Adipocyte (in vitro differentiated cells): ENCODE data around the gene XRCC1.
A peak's percentile ranks its signal among the peaks of the same experiment; 100 is the strongest.
"Not testable (repeated sequence)": the region's sequence is repeated elsewhere in the genome, so short reads cannot be mapped to it uniquely, and the experiment has no call there.

ENCODE experiments used
- DNase-seq: peaks from one replicate; pipeline ENCODE4 v3.0.0-alpha.2; 2015; ENCODE audit warnings: low read depth
- H3K27me3 ChIP-seq: replicated peaks from 2 replicates; pipeline ENCODE4 v1.7.0; 2013; ENCODE audit warnings: mild to moderate bottlenecking, low read length, moderate library complexity; ENCODE audit not compliant: control insufficient read depth, insufficient read depth
- H3K36me3 ChIP-seq: 2 replicates; pipeline ENCODE4 v1.7.0; 2013; ENCODE audit warnings: low read length, mild to moderate bottlenecking, moderate library complexity; ENCODE audit not compliant: control insufficient read depth, insufficient read depth, severe bottlenecking
- H3K4me1 ChIP-seq: 2 replicates; pipeline ENCODE4 v1.7.0; 2013; ENCODE audit warnings: mild to moderate bottlenecking, low read length, moderate library complexity; ENCODE audit not compliant: control insufficient read depth, insufficient read depth
- H3K4me3 ChIP-seq: 2 replicates; pipeline ENCODE4 v1.7.0; 2013; ENCODE audit warnings: mild to moderate bottlenecking, low read length, moderate library complexity
- H3K9ac ChIP-seq: 2 replicates; pipeline ENCODE4 v1.7.0; 2013; ENCODE audit warnings: mild to moderate bottlenecking, low read length, moderate library complexity
- H3K9me3 ChIP-seq: 2 replicates; pipeline ENCODE4 v1.7.0; 2013; ENCODE audit warnings: mild to moderate bottlenecking, low read length, moderate library complexity; ENCODE audit not compliant: control insufficient read depth

The XRCC1 gene

DNA sequence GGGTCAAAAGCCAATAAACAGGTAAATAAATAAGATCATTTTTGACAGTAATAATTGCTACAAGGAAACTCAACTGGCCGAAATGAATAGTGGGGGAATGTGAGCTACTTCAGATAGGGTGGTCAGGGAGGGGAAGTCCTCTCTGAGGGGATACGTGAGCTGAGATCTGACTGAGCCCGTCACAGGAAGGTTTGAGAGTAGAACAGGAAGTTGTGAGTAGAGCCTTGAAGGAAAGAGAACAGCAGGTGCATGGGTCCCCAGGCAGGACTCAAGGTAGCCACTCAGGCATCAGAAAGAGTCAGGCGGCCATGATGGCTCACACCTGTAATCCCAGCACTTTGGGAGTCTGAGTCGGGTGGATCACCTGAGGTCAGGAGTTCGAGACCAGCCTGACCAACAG lies 14.4 kb upstream of the XRCC1 start:
- peak overlapping the region; percentile 15 for H3K9ac ChIP-seq
- H3K4me1 ChIP-seq: peaks cover 21% of the 10 kb centered on the region
- H3K9me3 ChIP-seq: no peaks in the 10 kb centered on the region
- DNase-seq: no peak
- no peak overlapping the region for H3K4me3 ChIP-seq
- peaks cover 41% of the 10 kb centered on the region for H3K36me3 ChIP-seq
- no peaks in the 10 kb centered on the region for H3K27me3 ChIP-seq

DNA sequence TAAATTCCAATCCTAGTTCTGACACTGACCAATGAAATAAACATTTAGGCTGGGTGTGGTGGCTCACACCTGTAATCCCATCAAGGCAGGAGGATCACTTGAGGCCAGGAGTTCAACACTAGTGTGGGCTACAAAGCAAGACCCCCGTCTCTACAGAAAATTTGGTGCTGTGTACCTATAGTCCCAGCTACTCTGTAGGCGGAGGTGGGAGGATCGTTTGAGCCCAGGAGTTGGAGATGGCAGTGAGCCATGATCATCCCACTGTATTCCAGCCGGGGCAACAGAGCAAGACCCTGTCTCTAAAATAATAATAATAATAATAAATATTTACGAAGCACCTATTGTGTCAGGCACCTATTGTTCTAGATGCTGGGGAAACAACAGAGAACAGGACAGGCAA lies 13.9 kb upstream of the XRCC1 start:
- H3K9me3 ChIP-seq: no peaks in the 10 kb centered on the region
- peaks cover 41% of the 10 kb centered on the region for H3K36me3 ChIP-seq
- no peak overlapping the region for H3K4me3 ChIP-seq
- H3K9ac ChIP-seq: no peak overlapping the region
- no peak for DNase-seq
- H3K4me1 ChIP-seq: peaks cover 18% of the 10 kb centered on the region
- no peaks in the 10 kb centered on the region for H3K27me3 ChIP-seq

DNA sequence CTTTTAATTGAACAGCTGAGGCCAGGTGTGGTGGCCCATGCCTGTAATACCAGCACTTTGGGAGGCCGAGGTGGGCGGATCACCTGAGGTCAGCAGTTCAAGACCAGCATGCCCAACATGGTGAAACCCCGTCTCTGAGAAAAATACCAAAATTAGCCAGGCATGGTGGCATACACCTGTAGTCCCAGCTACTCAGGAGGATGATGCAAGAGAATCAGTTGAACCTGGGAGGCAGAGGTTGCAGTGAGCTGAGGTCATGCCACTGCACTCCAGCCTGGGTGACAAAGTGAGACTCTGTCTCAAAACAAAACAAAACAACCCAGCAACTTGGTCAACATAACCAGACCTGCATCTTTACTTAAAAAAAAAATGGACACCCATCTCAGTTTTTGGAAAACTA lies 11.7 kb upstream of the XRCC1 start:
- H3K36me3 ChIP-seq: peaks cover 26% of the 10 kb centered on the region
- not testable (repeated sequence) for DNase-seq, H3K27me3 ChIP-seq, H3K4me3 ChIP-seq, H3K9ac ChIP-seq, H3K9me3 ChIP-seq
- H3K4me1 ChIP-seq: peaks cover 12% of the 10 kb centered on the region

DNA sequence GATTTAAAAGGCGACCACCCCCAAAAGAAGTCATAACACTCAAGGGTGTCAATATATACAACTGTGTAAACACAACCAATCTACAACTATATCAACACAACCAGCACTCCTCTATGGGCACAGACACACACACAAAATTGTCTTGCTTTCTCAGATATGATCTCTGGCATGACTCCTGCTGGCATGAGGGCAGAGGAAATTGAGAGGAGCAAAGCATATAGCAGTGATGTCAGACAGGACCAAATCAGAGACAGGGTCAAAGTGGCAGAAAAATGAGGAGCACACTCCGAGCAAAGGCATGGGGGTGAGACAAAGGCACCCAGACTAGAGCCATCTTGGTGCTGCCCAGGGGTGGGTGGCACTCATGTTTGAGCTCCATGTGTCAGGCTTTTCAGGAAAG lies 11.0 kb upstream of the XRCC1 start:
- Histone ChIP-seq H3K27me3 (no peaks in the 10 kb centered on the region), H3K36me3 (peaks cover 24% of the 10 kb centered on the region), H3K9me3 (no peaks in the 10 kb centered on the region), H3K4me3 (no peak overlapping the region), H3K4me1 (peaks cover 14% of the 10 kb centered on the region), H3K9ac (no peak overlapping the region)
- no peak for DNase-seq

DNA sequence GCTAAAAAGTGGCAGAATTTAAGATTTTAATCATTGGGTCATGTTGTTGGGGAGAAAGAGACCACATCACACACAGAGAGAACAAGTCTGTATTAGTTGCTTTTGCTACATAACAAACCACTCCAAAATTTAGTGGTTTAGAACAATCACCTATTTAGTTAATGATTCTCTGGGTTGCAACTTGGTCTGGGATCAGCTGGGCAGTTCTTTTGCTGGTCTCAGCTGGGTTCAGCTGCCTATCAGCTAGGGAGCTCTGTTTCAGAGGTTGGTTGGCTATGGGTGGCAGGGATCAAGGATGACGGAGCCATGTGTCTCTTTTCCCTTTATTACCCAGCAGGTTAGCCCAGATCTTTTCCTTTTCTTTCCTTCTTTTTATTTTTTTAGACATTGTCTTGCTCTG lies 9.2 kb upstream of the XRCC1 start:
- Histone ChIP-seq H3K9ac (no peak overlapping the region), H3K9me3 (no peaks in the 10 kb centered on the region), H3K27me3 (no peaks in the 10 kb centered on the region), H3K4me3 (no peak overlapping the region), H3K36me3 (peaks cover 15% of the 10 kb centered on the region), H3K4me1 (peaks cover 13% of the 10 kb centered on the region)
- no peak for DNase-seq

DNA sequence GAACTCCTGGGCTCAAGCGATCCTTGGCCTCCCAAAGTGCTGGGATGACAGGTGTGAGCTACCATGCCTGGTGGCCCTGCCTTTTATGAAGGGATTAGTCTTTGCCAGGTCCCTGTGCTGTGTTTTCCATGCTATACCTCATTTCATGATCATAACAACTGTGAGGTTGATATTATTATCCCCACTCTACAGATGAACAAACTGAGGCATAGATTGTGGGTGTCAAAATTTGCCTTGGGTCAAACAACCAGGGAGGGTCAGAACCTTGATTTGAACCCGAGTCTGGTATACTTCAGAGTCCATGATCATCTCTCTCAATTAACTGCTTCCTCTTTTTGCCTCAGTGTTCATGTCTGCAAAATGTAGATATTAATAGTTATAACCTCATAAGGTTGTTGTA lies 7.2 kb upstream of the XRCC1 start:
- DNase-seq: no peak
- no peaks in the 10 kb centered on the region for H3K27me3 ChIP-seq

DNA sequence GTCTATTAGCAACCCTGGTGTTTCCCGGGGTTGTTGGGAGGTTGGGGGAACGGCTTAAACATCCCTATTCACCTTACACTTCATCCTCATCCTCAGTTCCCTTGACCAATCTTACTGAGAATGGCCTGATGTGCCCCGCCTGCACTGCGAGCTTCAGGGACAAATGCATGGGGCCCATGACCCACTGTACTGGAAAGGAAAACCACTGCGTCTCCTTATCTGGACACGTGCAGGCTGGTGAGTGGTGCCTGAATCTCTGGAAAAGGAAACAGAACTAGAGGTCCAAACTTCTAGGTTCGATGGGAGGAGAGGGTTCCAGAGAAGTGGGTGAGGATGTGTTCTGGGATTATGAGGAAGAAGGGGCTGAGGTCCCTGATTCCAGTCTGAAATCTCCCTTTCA lies 6.1 kb upstream of the XRCC1 start:
- peaks cover 13% of the 10 kb centered on the region for H3K4me1 ChIP-seq
- H3K9me3 ChIP-seq: no peaks in the 10 kb centered on the region
- DNase-seq: no peak
- H3K36me3 ChIP-seq: peaks cover 5% of the 10 kb centered on the region
- H3K9ac ChIP-seq: peak overlapping the region; percentile 35
- H3K27me3 ChIP-seq: no peaks in the 10 kb centered on the region
- H3K4me3 ChIP-seq: peak overlapping the region; percentile 83

More for the DNA sequence above, 7.2 kb upstream of the XRCC1 start:
- Histone ChIP-seq H3K4me3 (no peak overlapping the region), H3K36me3 (peaks cover 8% of the 10 kb centered on the region), H3K9me3 (no peaks in the 10 kb centered on the region), H3K9ac (no peak overlapping the region), H3K4me1 (peaks cover 13% of the 10 kb centered on the region)

DNA sequence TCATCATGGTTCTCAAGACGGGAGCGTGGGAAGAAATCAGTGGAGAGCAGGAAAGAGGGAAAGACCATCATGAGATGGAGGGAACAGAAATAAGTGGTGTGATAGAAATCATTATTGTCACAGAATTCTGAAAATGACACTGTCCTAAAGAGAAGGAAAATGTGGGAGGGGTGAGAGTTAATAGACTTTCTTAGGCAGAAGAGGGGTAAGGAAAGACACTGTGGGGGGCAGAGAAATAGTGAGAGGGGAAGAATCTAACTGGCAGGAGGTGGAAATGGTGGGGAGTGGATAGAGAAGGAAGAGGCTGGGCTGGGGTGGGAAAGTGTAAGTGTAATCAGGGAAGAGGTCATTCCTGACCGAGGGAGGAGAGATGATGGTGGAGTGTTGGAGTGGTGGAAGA lies 3.5 kb upstream of the XRCC1 start:
- DNase-seq: no peak
- peaks cover 15% of the 10 kb centered on the region for H3K4me1 ChIP-seq
- H3K9ac ChIP-seq: no peak overlapping the region
- H3K9me3 ChIP-seq: no peaks in the 10 kb centered on the region
- no peaks in the 10 kb centered on the region for H3K36me3 ChIP-seq
- H3K27me3 ChIP-seq: no peaks in the 10 kb centered on the region
- no peak overlapping the region for H3K4me3 ChIP-seq

DNA sequence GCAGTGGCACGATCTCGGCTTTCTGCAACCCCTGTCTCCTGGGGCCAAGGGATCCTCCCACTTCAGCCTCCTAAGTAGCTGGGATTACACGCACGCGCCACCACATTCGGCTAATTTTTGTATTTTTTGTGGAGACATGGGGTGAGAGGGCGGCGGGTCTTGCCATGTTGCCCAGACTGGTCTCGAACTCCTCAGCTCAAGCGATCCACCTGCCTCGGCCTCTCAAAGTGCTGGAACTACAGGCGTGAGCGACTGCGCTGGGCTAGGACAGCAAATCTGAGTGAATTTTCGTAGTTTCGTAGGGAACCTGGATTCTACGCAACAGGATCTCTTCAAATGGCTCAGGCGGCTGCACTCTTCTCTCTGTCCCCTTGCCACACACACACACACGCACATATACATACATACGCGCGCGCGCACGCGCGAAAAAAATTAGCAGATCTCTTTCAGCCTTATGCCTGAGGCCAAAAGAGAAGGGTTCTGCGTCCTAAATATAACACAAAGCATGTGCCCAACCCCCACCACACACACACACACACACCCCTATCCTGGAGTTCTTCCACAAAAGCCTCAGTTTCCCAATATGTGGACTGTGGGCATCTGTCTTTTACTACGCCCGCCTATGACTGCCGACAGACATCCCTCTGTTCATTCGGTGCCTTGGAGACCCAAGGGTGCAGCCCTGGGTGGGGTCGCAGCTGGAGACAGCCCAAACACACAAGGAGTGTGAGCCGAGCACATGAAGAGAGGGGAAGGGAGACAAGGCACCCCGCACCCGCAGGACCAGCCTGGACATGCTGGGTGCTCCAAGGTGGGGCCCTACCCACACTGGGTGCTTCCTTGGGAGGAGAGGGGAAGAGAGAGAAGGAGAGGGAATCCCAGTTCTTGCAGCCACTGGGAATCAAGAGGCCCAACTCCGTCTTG lies 890 bp upstream of the XRCC1 start:
- Histone ChIP-seq H3K4me1 (peaks cover 12% of the 10 kb centered on the region), H3K4me3 (peak overlapping the region; percentile 100), H3K9me3 (no peaks in the 10 kb centered on the region), H3K27me3 (no peaks in the 10 kb centered on the region), H3K9ac (peak overlapping the region; percentile 72), H3K36me3 (peaks cover 7% of the 10 kb centered on the region)
- no peak for DNase-seq

DNA sequence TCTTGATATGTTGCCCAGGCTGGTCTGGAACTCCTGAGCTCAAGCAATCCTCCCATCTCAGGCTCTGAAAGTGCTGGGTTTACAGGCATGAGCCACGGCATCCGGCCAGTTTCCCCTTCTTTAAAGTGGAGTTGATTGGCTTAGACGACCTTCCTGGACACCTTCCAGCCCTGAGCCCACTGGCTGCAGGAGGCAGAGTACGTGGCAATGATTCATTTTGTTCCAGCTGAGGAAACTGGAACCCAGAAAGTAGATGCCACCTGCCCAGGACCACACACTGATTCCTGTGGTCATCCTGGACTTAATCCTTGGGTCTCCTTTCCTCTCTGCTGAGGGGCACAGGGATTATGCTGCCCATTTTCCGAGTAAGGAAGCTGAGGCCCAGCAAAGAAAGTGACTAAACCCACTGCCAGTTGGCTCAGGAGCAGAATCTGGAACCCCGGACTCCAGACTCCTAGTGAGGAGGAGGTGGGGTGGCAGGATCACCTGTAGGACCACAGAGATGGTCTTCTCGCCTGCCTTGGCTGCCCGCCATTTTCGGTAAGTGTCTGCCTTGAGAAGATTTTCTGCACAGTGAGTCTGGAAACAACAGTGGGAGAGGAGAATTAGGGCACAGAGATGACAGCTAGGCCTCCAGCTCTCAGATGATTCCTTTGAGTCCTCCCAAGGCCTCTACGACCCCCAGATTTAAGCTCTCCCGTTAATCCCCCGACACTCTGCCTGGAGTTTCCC lies 737 bp downstream of the XRCC1 start:
- peaks cover 7% of the 10 kb centered on the region for H3K36me3 ChIP-seq
- peak overlapping the region; percentile 99 for H3K9ac ChIP-seq
- H3K27me3 ChIP-seq: no peaks in the 10 kb centered on the region
- peak; percentile 22 for DNase-seq
- peaks cover 6% of the 10 kb centered on the region for H3K4me1 ChIP-seq
- H3K4me3 ChIP-seq: peak overlapping the region; percentile 100
- no peaks in the 10 kb centered on the region for H3K9me3 ChIP-seq

DNA sequence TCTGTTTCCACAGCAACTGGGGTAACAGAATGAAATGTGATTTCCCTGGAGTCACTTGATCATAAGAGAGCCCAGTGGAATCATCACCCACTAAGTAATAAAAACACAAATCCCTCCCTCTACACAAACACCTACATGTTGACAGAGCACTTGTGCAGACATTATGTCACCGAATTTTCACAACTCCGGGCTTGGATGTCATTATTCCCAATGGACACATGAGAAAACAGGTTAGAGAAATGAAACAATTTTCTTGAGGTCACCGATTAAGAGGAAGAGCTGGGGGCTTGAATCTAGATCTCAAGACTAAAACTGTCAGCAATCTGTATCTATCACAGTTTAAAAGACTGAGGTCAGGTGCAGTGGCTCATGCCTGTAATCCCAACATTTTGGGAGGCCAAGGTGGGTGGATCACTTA lies 3.1 kb downstream of the XRCC1 start:
- H3K36me3 ChIP-seq: peaks cover 7% of the 10 kb centered on the region

More for the DNA sequence above, 3.1 kb downstream of the XRCC1 start:
- no peak overlapping the region for H3K9ac ChIP-seq
- DNase-seq: no peak
- H3K27me3 ChIP-seq: no peaks in the 10 kb centered on the region
- H3K4me3 ChIP-seq: no peak overlapping the region
- no peaks in the 10 kb centered on the region for H3K9me3 ChIP-seq
- peaks cover 6% of the 10 kb centered on the region for H3K4me1 ChIP-seq
